Measurements from ENCODE around the gene TMEM169. TPM values are rescaled to one million over a fixed set of nuclear protein-coding genes. Genes with fewer than 3 reads are reported as not detected.

TMEM169 gene
- total RNA-seq, 1 experiment from 2014 or later: 0.74 TPM

GRCh38 chr2:216059233-216059834 lies 22.4 kb upstream of the TMEM169 start:
- ATAC-seq: no peak
- POLR2A ChIA-PET: no interaction called here
- Histone ChIP-seq H3K9me3 (ENCODE audit: control insufficient read depth, insufficient read depth, low read depth, low read length) (no peaks in the 10 kb centered on the region), H3K27me3 (ENCODE audit: control insufficient read depth, insufficient read depth, low read length) (no peaks in the 10 kb centered on the region), H3K27ac (ENCODE audit: low read length) (no peak overlapping the region), H3K4me1 (ENCODE audit: control insufficient read depth, insufficient read depth, low read length) (no peaks in the 10 kb centered on the region), H3K4me3 (ENCODE audit: low read depth in 2 of 2, low read length in 2 of 2) (no peak overlapping the region), H3K36me3 (ENCODE audit: control insufficient read depth, insufficient read depth, low read length) (no peaks in the 10 kb centered on the region; the same call in none of the 2 replicates)
- intact Hi-C loops (cut with micrococcal nuclease; ENCODE audit: unreplicated experiment): no loop called here
- TF ChIP-seq REST (IDR thresholded peaks at IDR 0.05; ENCODE audit: insufficient read depth in 1 of 2, low read depth in 2 of 2, low read length in 1 of 2): no peak
- no peak; the same call in 1 of the 2 replicates for TF ChIP-seq CTCF (IDR thresholded peaks at IDR 0.05)
- no peak for TF ChIP-seq POLR2AphosphoS5 (IDR thresholded peaks at IDR 0.05; ENCODE audit: low read depth, low read length)
- TF ChIP-seq SIN3A (IDR thresholded peaks at IDR 0.05; ENCODE audit: borderline replicate concordance, insufficient read depth, low read depth, low read length): no peak
- no peak for TF ChIP-seq TCF7L2 (IDR thresholded peaks at IDR 0.05; ENCODE audit: low read depth, low read length)
- in situ Hi-C loops (cut with HindIII; ENCODE audit: low pct_unique_long_range_greater_than_20kb, low sequenced_read_pairs): no loop called here
- DNase-seq (ENCODE audit: low read depth, low spot score): no peak
- CTCF ChIA-PET: no interaction called here
- BruUV-seq (replicated peaks): no TSS peak

GRCh38 chr2:216064014-216064630 lies 17.6 kb upstream of the TMEM169 start:
- CTCF ChIA-PET: no interaction called here
- no peaks in the 10 kb centered on the region for H3K27me3 ChIP-seq (ENCODE audit: control insufficient read depth, insufficient read depth, low read length)
- TF ChIP-seq POLR2AphosphoS5 (IDR thresholded peaks at IDR 0.05; ENCODE audit: low read depth, low read length) (no peak), REST (IDR thresholded peaks at IDR 0.05; ENCODE audit: insufficient read depth in 1 of 2, low read depth in 2 of 2, low read length in 1 of 2) (no peak), CTCF (IDR thresholded peaks at IDR 0.05) (peak; percentile 39)
- intact Hi-C loops (cut with micrococcal nuclease; ENCODE audit: unreplicated experiment): no loop called here
- no peaks in the 10 kb centered on the region for H3K9me3 ChIP-seq (ENCODE audit: control insufficient read depth, insufficient read depth, low read depth, low read length)
- H3K4me1 ChIP-seq (ENCODE audit: control insufficient read depth, insufficient read depth, low read length): no peaks in the 10 kb centered on the region
- DNase-seq (ENCODE audit: low read depth, low spot score): no peak
- no peaks in the 10 kb centered on the region; the same call in 1 of the 2 replicates for H3K36me3 ChIP-seq (ENCODE audit: control insufficient read depth, insufficient read depth, low read length)
- ATAC-seq: peak; percentile 60; the same call in 1 of the 2 replicates
- in situ Hi-C loops (cut with HindIII; ENCODE audit: low pct_unique_long_range_greater_than_20kb, low sequenced_read_pairs): no loop called here
- BruUV-seq (replicated peaks): TSS peak; percentile 28
- no peak overlapping the region for H3K4me3 ChIP-seq (ENCODE audit: low read depth in 2 of 2, low read length in 2 of 2)
- H3K27ac ChIP-seq (ENCODE audit: low read length): no peak overlapping the region
- POLR2A ChIA-PET: no interaction called here

Measured in Panc1 (cell line).